Stimulated activated CD4-positive, alpha-beta T cell treated with anti-CD3 and anti-CD28 coated beads, Interleukin-1b, Interleukin-23, amount 100 ng/mL, for 1 hour (primary cell): ENCODE results near the gene TTC31.
"Not testable (repeated sequence)": the region's sequence is repeated elsewhere in the genome, so short reads cannot be mapped to it uniquely, and the experiment has no call there.

Experiments used
- DNase-seq, 2 donors: peaks; one replicate each; pipeline ENCODE4 v3.0.0-alpha.2; 2020; ENCODE audit warnings: low read depth in 2 of 2

The TTC31 gene

DNA sequence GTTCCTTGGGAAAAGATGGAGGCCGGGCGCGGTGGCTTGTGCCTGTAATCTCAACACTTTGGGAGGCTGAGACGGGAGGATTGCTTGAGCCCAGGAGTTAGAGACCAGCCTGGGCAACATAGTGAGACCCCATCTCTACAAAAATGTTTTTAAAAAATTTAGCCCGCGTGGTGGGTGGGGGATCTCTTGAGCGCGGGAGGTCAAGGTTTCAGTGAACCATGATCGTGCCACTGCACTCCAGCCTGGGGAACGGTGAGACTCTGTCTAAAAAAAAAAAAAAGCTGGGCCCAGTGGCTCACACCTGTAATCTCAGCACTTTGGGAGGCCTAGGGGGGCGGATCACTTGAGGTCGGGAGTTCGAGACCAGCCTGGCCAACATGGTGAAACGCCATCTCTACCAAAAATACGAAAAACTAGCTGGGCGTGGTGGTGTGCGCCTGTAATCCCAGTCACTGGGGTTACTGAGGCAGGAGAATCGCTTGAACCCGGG lies 839 bp downstream of the TTC31 start:
- not testable (repeated sequence) for DNase-seq

DNA sequence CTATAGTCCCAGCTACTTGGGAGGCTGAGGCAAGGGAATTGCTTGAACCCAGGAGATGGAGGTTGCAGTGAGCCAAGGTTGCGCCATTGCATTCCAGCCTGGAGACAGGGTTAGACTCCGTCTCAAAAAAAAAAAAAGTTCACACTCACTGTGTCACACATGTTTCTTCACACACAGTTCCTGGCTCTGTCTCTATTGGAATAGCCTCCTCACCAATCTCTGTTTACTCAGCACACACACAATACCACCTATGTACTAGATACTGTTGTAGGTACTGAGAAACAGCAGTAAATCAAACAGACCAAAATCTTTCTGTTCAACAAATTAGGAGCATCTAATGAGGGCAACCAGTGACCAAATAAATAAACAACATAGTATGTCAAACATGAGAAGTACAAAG lies 3.3 kb downstream of the TTC31 start:
- DNase-seq = no peak

DNA sequence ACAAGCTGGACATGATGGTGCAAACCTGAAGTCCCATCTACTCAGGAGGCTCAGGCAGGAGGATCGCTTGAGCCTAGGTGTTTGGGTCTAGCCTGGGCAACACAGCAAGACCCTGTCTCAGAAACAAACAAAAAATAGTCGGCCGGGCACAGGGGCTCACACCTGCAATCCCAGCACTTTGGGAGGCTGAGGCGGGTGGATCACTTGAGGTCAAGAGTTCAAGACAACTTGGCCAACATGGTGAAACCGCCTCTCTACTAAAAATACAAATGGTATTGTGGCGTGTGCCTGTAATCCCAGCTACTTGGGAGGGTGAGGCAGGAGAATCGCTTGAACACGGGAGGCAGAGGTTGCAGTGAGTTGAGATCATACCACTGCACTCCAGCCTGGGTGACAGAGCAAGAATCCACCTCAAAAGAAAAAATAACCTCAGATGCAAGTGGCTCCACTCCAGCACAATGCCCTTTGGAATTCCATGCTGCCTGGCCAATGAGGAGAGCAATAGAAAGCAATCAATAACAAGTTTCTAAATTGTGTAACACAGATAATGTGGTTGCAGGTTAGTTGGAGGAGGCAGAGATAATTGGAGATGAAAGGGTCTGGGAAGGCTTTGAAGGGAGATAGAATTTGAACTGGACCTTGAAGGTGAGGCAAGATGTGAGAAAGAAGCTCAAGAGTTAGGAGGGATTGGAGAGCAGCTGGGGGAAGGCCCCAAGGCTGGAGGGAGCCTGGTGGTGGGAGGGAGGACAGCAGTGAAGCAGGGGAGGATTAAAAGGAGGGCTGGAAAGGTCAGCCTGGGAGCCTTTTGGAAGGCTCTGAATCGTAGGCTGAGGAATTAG lies 6.0 kb downstream of the TTC31 start:
- no peak for DNase-seq

DNA sequence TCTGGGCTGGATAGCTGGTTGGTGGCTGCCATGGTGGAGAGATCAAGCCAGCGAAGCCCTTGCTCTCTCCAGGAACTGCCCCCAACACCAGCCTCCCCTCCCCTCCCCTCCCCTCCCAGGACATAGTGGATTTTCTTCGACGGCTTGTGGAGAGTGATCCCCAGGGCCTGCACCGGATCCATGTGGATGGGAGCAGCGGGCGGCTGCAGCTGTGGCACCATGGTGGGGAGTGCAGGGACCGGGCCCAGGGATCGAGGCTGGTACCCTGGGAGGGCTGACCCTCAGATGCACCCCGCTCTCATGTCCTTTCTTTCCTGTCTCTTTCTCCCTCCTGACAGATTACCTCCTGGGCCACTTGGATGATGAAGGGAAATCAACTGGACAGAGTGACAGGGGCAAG lies 7.0 kb downstream of the TTC31 start:
- DNase-seq = no peak

DNA sequence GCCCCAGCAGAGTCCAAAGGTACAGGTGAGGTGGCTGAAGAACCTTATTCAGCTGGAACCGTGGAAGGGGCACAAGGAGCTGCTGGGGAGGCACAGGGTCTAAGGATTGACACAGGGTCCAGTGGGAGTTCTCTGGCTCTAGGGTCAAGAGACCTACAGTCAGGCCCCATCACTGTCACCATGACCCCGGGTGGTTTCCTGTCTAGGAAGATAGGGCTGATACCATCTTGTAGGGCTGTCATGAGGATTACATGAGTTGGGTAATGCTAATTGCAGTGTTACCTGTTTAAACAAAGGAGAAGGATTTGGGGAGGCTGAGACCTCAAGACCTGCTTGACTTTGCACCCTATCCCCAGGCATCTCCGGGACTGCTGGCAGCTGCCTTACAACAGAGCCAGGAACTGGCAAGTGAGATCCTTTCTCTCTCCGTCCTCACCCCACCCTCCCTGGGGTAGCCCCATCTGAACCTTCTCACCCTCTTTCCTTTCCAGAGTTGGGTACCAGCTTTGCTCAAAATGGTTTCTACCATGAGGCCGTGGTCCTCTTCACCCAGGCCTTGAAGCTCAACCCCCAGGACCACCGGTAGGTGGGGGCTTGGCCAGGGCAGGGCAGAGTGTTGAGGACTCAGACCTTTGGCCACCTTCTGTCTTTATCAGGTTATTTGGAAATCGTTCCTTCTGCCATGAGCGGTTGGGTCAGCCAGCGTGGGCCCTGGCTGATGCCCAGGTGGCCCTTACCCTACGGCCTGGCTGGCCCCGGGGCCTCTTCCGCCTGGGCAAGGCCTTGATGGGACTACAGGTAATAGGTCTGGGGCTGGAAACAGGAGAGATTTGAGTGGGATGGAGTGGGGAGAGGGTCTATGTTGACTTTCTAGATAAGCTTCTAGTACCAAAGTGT lies 9.0 kb downstream of the TTC31 start:
- no peak for DNase-seq

DNA sequence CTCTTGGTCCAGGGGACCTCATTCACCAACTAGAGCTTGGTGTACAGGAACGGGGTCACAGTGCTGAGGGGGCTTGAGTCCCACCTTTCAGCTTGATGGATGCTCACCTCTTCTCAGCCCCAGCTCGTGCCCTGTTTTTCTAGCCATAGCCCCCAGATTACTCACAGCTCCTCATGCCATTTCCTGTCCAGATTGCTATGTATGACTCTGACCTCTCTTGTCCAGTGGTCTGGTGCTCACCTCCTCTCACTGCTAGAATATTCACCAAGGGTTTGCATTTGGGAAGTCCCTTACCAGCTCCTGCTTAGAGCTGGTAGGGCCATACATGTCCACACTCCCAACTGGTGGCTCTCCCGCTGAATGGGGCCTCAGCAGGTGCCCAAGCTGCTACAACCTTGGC lies 10.7 kb downstream of the TTC31 start:
- no peak for DNase-seq

DNA sequence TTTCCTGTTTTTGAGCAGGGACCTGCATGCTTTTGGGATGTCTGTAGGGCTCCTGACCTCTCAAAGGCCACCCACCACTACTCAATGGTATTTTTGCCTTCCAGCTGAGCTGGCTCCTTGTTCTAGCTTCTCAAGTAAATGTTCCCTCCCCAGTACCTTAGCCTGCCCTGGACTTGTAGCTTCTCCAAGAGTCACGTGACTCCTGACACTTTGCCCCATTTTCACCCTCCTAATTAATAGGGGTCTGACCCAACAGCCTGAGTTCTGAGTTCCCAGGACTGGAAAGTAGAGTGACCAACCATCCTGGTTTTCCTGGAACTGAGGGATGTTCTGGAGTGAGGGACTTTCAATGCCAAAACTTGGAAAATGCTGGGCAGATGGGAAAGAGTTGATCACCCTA lies 12.6 kb downstream of the TTC31 start:
- DNase-seq = no peak

DNA sequence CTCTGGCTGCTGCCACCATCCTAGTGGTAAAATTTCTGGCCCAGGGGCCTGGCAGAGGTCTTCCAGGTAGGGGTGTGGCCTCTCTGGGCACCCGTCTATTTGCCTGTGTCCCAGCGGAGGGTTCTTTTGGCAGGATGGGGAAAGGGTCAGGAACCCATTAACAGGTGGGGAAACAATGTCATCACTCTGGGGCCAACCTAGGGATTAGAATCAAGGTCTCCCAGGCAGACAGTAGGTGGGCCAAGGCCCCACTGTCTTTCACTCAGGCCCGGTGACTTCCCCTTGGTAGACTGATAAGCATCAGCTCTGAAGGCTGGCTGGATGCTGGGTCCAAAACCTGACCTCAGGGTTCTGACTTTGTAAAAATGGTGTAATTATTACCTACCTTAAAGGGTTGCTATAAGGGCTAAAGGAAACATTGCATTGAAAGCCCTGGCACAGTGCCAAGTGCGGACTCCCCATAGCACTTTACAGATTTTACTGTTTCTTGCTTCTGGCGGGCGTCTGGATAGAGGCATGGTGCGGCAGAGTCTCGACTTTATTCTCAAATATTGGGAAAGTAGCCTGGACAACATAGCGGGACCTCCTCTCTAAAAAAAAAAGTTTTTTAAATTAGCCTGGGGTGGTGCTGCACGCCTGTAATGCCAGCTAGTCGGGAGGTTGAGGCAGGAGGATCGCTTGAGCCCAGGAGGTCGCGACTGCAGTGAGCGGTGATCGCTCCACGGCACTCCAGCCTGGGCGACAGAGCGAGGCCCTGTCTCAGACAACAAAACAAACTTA lies 14.3 kb downstream of the TTC31 start:
- no peak for DNase-seq

DNA sequence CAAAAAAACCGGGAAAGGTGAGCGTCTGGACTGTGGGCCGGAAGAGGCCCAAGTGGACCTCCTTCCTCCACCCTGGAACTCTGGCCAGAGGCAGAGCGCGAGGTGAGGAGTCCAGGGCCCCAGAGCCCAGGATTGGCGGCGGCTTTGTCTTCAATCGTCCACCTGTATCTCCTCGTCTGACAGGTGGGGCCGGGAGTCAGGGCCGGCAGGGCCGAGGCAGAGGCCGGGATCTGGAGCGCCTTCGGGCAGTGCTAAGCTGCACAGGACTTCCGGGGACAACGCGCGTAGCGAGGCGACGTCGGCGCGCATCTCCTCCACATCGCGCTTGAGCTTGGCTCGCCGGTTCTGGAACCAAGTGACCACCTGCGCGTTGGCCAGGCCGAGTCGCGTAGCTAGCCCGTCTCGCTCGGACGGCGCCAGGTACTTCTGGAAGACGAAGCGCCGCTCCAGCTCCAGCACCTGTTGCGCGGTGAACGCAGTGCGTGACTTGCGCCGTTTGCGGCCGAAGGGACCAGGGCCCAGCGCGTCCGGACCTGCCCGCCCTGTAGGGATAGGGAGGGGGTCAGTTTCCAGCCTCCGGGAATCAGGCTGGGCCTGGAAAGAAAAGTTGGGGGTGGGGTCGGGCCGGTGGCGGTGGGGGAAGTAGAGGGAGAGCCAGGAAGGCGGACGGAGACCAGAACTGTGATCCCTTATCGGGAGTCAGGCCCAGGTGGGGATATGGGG lies 15.1 kb downstream of the TTC31 start:
- no peak for DNase-seq

DNA sequence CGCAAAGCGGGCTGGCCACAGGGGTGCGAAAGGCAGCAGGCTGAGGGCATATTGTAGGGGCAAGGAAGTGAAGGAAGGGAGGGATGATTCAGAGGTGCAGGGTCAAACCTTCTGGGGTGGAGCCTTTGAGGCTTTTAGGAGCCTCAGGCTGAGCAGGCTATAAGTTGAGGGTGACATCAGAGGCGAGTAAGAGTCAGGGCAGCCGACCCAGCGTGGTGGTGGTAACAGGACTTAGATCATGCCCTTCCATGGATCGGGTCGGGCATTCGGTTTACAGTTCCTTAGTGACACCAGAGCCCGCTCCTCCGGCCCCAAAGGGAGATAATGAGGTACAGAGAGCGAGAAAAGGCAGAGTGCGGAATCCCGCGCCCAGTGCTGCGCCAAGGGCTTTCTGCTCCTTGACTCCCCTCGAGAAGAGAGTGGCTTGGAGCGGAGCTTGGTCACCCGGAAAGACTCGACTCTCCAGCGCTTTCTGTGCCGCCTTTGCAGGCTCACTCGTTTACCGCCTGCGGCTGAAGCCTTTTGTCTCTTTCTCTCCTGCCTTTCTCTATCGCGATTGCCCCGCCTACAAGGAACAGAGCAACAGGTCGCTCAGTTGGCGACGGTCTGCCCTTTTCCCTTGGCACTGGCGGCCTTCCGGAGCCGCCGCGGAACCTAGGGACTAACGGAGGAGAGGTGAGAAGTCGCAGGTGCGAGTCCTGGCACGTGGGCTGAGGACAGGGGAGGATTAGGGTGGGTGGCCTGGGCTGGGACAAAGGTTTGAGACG lies 15.8 kb downstream of the TTC31 start:
- DNase-seq = no peak

DNA sequence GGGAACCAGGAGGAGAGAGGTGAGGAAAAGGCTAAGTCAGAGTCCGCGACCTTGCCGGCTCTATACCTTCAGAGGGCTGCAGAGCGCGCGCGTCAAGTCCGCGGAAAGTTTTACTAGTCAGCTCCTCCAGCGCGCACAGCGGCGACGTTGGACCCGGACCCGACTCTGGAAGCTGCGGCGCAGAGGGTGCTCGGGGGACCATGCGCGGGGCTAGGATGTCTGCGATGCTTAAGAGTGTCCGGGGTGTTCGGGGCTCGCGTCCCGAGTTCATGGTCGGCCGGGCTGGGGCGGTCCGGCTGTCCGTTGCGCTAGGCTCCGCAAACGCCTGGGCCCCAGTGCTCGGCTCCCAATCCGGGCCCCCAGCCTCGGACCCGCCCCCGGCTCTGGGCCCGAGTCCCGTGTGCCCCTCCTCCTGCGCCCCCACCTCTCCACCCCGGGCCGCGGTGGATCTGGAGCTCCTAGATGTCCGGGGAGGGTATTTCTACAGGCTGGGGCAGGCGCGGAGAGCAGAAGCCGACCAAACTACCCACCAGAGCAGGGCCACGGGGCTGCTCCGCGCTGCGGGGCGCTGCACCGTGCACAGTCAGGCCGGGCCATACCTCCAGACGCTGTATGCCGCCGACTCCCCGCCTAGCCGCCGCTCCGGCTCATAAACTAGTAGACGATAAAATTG lies 16.5 kb downstream of the TTC31 start, which contains the start of gene LBX2:
LBX2 (minus strand) TSS at position 337 of the 673 bp plus-strand sequence; CDS start at position 271, 66 bp downstream.
- no peak for DNase-seq

DNA sequence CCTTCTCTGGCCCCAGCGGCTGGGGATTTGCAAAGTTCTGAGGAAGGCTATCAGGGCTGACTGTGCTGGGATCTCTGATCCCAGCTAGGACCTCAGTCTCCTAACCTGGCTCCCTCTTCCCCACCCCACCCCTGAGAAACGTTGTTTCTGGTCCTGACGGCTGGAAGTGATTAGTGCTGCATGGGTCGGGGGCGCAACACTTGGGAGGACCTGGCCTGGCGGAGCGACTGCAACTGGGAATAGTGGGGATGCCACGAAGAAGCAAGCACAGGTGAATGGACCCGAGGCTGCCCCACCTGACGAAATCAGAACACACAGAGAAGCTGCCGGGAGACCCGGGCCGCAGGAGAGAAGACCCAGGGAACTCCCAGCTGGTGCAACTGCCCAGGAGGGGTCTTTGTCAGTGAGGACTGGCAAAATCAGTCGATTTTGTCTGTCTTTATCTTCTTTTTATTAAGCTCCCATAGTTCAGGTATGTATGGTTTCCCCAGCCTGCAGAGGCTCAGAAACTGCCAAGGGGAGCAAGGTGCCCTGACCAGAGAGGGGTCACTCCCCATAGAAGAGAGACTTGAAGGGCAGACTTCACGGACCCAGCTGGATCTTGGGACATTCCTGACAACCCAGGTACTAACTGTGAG lies 17.2 kb downstream of the TTC31 start:
- no peak for DNase-seq

DNA sequence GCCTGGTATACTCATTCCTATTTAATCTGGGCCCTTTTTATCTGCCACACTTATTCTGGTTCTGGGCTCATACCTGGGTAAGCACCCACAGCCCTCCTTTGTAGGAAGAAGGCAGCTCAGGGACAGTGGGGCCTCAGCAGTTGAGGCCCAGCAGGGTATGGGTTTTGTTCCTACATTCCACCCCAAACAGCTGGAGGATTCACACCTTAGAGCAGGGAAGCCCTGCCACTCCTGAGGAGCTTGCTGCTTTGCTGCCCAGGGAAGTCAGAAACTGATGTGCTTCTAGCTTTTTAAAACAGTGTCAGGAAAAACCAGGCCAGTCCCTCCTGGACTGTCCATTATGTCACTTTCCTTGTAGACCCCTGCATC lies 17.7 kb downstream of the TTC31 start:
- DNase-seq = no peak

DNA sequence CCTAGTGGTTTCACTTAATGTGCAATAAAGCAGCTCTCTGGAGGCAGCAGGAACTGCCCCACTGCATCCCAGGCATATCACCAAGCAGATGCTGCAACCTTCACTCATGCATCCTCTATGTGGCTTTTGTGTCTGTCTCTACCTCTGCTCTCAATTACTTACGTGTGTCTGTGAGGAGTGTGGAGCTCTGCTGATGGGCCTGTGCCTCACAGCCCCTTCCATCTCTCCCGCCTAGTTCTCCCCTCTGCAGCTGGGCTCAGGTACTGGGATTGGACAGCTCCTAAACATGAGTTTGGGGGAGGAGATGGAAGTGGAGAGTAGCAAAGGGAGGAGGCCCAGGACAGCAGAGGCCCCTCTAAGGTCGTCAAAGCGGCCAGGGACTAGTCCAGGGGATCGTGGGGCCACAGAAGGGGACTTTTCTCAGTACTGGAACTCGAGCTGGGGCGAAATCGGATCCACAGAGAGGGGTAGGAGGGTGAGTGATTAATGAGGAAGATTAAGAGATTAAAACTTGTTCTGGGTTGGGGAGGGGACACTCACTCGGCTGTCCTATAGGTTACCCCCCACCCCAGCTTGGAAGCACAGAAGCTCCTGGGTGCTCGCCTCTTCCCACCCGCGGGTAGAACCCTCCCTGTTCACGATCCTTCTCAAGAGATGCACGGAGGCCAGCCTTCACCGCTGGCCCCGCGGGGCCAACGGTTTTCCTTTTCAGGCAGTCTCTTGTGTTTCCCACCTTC lies 18.6 kb downstream of the TTC31 start:
- DNase-seq = no peak

DNA sequence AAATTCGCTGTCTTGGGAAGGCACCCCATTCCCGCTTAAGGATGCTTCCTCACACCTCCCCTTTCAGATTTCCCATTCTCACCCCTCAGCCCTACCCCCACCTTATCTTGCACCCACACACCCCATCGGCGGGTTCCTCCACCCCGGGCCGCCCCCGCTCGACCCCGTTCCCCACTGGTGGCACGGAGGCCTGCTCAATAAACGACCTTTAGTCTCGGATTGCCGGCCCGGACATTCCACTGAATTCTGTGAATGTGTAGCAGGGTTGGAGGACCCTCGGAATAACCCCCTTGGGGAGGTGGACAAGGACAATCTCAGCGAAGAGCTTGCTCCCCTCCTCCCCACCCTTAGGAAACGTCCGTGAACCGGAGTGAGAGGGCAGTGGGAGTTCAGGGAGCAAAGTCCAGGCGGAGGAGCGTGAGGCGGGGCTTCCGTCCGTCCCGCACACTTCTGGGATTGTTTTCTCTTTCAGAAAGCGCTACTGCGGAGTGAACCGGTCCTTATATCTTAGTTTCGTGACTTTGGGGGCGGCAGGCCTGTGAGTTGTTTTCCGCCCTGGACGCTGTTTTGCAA lies 19.4 kb downstream of the TTC31 start:
- no peak for DNase-seq

DNA sequence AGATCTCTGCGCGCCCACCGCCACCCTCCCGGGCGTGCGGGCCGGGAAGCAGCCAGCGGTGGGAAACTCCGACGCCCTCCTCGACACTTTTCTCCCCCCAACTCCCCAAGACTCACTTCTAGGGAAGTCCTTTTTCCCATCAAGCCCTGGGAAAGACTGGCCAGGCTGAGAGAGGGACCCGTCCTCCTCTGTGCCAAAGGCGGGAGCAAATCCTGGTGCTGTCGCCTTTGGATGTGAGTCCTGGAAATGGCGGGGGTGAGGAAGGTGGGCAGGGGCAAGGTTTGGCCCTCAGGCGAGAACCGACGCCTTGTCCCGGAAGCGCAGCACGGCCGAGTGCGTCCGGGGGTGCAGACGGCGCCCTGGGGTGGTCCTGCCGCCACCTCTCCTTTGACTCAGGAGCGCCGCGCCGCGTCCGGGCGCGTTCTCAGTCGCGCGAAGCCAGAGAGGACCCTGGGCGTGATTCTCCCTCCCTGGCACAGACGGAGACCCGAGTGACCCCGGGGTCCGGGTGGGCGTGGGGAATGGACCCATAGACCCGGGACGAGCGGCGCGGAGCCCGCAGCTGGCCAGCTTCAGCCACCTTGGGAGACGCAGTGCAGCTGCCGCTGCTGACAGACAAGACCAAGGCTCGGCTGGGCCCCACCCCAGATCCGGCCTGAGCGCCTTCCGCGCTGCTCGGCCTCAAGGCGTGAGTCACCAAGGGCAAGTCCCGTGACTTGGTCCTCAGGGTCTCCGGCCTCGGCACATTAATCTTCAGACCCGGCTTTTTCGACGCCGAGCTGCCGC lies 20.0 kb downstream of the TTC31 start:
- no peak for DNase-seq
